DOHH2 (cell line): Measurements from ENCODE around the gene VWA7.

Source experiments
- CTCF ChIP-seq: fragments of 200-600 bp; sonication (generic); IDR thresholded peaks from one replicate; pipeline ENCODE4 v1.5.1; 2014; ENCODE audit warnings: antibody characterized with exemption, mild to moderate bottlenecking, low read depth, low read length; ENCODE audit not compliant: poor library complexity, severe bottlenecking
- EZH2phosphoT487 ChIP-seq: fragments of 200-600 bp; sonication (generic); IDR thresholded peaks from 2 replicates; pipeline ENCODE4 v1.6.1; 2017; ENCODE audit warnings: borderline replicate concordance, mild to moderate bottlenecking, antibody characterized with exemption, low read length, moderate library complexity, mixed read lengths

- no peak for TF ChIP-seq CTCF
- no peak for TF ChIP-seq EZH2phosphoT487
These were observed 45.1 kb upstream of the VWA7 start for GRCh38 chr6:31822036-31822821.
